Natural killer cell (primary cell): ENCODE measurements around the gene ASTN2. TPM values are rescaled to one million over a fixed set of nuclear protein-coding genes. Genes with fewer than 3 reads are reported as not detected.

Source experiments
- ATAC-seq, 3 donors: fragments of 150-1000 bp in 2 of 3; fragments of 200-7000 bp in 1 of 3; cut with Tn5 transposase; 1 replicate in 1 of 3; 2 replicates in 2 of 3; pipeline ENCODE4 v1.10.0; 2021; ENCODE audit warnings: mild to moderate bottlenecking in 2 of 3, moderate library complexity in 2 of 3
- DNase-seq, 2 donors: peaks; one replicate each; pipeline versions ENCODE4 v3.0.0 to v3.0.0-alpha.2; 2013 to 2021; ENCODE audit warnings: mixed read lengths in 1 of 2
- H3K27ac ChIP-seq: one replicate; pipeline ENCODE4 v1.5.1; 2013; ENCODE audit warnings: mild to moderate bottlenecking, low read length
- H3K27me3 ChIP-seq: one replicate; pipeline ENCODE4 v1.6.1; 2013; ENCODE audit warnings: low read length; ENCODE audit not compliant: control insufficient read depth, insufficient read depth
- H3K36me3 ChIP-seq: one replicate; pipeline ENCODE4 v1.6.1; 2013; ENCODE audit warnings: low read length; ENCODE audit not compliant: control insufficient read depth, insufficient read depth
- H3K4me1 ChIP-seq: one replicate; pipeline ENCODE4 v1.6.1; 2013; ENCODE audit warnings: low read length; ENCODE audit not compliant: control insufficient read depth, insufficient read depth
- H3K4me3 ChIP-seq: one replicate; pipeline ENCODE4 v1.5.1; 2013; ENCODE audit warnings: low read length
- H3K9me3 ChIP-seq: one replicate; pipeline ENCODE4 v1.6.1; 2013; ENCODE audit warnings: low read length; ENCODE audit not compliant: control insufficient read depth, insufficient read depth
- H3K27ac Mint-ChIP-seq, 2 donors: one replicate each; pipeline ENCODE4 v1.8.0; 2022; ENCODE audit warnings: mild to moderate bottlenecking in 2 of 2, mixed read lengths in 2 of 2, moderate library complexity in 1 of 2
- H3K27me3 Mint-ChIP-seq, 2 donors: one replicate each; pipeline ENCODE4 v1.8.0; 2022; ENCODE audit warnings: low read depth in 2 of 2, mixed read lengths in 2 of 2
- H3K36me3 Mint-ChIP-seq: one replicate; pipeline ENCODE4 v1.8.0; 2022; ENCODE audit warnings: mixed read lengths
- H3K4me1 Mint-ChIP-seq, 2 donors: one replicate each; pipeline ENCODE4 v1.8.0; 2022; ENCODE audit warnings: mixed read lengths in 2 of 2
- H3K4me3 Mint-ChIP-seq: one replicate; pipeline ENCODE4 v1.8.0; 2022; ENCODE audit warnings: mild to moderate bottlenecking, moderate library complexity, mixed read lengths
- H3K9me3 Mint-ChIP-seq, 2 donors: one replicate each; pipeline ENCODE4 v1.8.0; 2022; ENCODE audit warnings: mixed read lengths in 2 of 2
- CTCF ChIP-seq: fragments of 200-600 bp; IDR thresholded peaks from one replicate; pipeline ENCODE4 v1.8.0; 2022; ENCODE audit warnings: antibody characterized with exemption
- WGBS: methylation state at CpG from one replicate; pipeline ENCODE4 v1.1.7; 2013; ENCODE audit warnings: missing lambda C conversion rate; ENCODE audit not compliant: insufficient coverage; 5-methylcytosine and 5-hydroxymethylcytosine counted together
- intact Hi-C: fragments of 100-400 bp; cut with micrococcal nuclease; formaldehyde crosslinking; loops from one replicate; pipeline ENCODE4 v1.14.2; 2022
- total RNA-seq, 4 donors: library from RNA; stranded (reverse); fragments of 120-200 nt in 1 of 4; gene quantifications; one replicate each; pipeline versions ENCODE4 v1.2.3 to v1.2.4, GENCODE V29; 2013 to 2022

The ASTN2 gene
- total RNA-seq, 3 donors from 2014 or later (not counting 1 experiment from before 2014, with no cell fraction given): 3.0 to 3.5 (median 3.2) TPM

- H3K36me3 ChIP-seq: no peaks in the 10 kb centered on the region
- H3K4me1 ChIP-seq: no peaks in the 10 kb centered on the region
- no peak overlapping the region for H3K4me3 ChIP-seq
- ATAC-seq: no peak
- intact Hi-C loops: no loop called here
- H3K27ac ChIP-seq: no peak overlapping the region
- DNase-seq: no peak
- Mint-ChIP-seq H3K4me1 (no peaks in the 10 kb centered on the region), H3K36me3 (no peaks in the 10 kb centered on the region), H3K27ac (no peak overlapping the region), H3K27me3 (no peaks in the 10 kb centered on the region), H3K4me3 (no peak overlapping the region), H3K9me3 (peaks cover 0 to 2% of the 10 kb centered on the region in 2 donors)
- no peak for TF ChIP-seq CTCF
- H3K9me3 ChIP-seq: no peaks in the 10 kb centered on the region
- no peaks in the 10 kb centered on the region for H3K27me3 ChIP-seq
- 100% methylated on average over 1 of the region's 1 CpG for WGBS
Observed at GRCh38 chr9:116715751-116716150, 699.1 kb downstream of the ASTN2 start.

- no peaks in the 10 kb centered on the region for H3K36me3 Mint-ChIP-seq
- no peaks in the 10 kb centered on the region for H3K27me3 Mint-ChIP-seq
- Histone ChIP-seq H3K4me1 (no peaks in the 10 kb centered on the region), H3K27me3 (no peaks in the 10 kb centered on the region), H3K4me3 (no peak overlapping the region), H3K9me3 (no peaks in the 10 kb centered on the region), H3K27ac (no peak overlapping the region), H3K36me3 (no peaks in the 10 kb centered on the region)
- intact Hi-C loops: no loop called here
- no peaks in the 10 kb centered on the region for H3K4me1 Mint-ChIP-seq
- no peak for DNase-seq
- no peak overlapping the region for H3K27ac Mint-ChIP-seq
- TF ChIP-seq CTCF: no peak
- ATAC-seq: no peak
- H3K9me3 Mint-ChIP-seq: no peaks in the 10 kb centered on the region
- H3K4me3 Mint-ChIP-seq: no peak overlapping the region
- 90% methylated on average over 4 of the region's 4 CpGs for WGBS
Observed at GRCh38 chr9:116713271-116713670, 701.6 kb downstream of the ASTN2 start.

GRCh38 chr9:116712781-116713180 is 702.1 kb downstream of the ASTN2 start:
- Mint-ChIP-seq H3K36me3 (no peaks in the 10 kb centered on the region), H3K27ac (no peak overlapping the region), H3K9me3 (no peaks in the 10 kb centered on the region), H3K4me1 (no peaks in the 10 kb centered on the region), H3K27me3 (no peaks in the 10 kb centered on the region), H3K4me3 (no peak overlapping the region)
- 94% methylated on average over 3 of the region's 3 CpGs for WGBS
- ATAC-seq (no peak), DNase-seq (no peak)
- H3K36me3 ChIP-seq: no peaks in the 10 kb centered on the region
- no peak overlapping the region for H3K27ac ChIP-seq
- no peaks in the 10 kb centered on the region for H3K9me3 ChIP-seq
- H3K4me1 ChIP-seq: no peaks in the 10 kb centered on the region
- no peak overlapping the region for H3K4me3 ChIP-seq
- no peak for TF ChIP-seq CTCF
- no peaks in the 10 kb centered on the region for H3K27me3 ChIP-seq
- intact Hi-C loops: no loop called here
